ENCODE measurements around the gene DENND6B. TPM values are rescaled to one million over a fixed set of nuclear protein-coding genes. Genes with fewer than 3 reads are reported as not detected.

The DENND6B gene
- total and polyA plus RNA-seq, 2 experiments from 2014 or later, result 0.71 to 1.3 TPM

DNA sequence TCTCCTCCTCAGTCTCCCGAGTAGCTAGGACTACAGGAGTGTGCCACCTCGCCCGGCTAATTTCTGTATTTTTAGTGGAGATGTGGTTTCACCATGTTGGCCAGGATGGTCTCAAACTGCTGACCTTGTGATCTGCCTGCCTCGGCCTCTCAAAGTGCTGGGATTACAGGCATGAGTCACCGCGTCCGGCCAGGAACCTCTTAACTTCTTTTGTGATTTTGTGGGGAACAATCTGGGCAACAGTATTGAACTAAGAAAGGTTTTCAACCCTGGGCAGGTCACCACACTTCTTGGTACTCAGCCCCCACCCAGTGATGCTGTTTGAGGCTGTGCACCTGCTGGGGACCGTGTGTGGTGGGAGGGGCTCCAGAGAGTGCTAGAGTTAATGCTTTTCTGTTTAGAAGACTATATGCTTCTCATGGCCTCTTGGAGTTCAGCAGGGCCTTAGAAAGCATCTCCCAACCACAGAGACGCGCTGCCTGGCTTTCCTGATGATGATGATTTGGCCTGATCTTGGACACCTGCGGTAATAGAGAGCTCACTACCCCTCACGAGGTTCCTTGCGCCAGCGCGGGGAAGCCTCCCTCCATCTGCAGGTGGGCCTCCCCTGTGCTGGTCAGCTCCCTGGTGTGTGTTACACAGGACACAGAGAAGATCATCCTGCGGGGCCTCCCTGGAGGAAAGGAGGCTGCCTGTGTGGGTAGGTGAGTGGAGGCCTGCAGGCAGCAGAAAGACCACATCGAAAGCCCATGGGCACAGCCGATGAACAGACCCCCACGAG, 1.2 kb downstream of the DENND6B start:
- peak overlapping the region; percentile 61 for H3K4me3 ChIP-seq
- peak overlapping the region; percentile 87 for H3K4me3 Mint-ChIP-seq
- no peak overlapping the region for H3K27ac Mint-ChIP-seq
- TF ChIP-seq ZNF331 (CRISPR knock-in tag; IDR thresholded peaks at IDR 0.05; ENCODE audit: low read depth), result no peak
- TF ChIP-seq ETS1 (IDR thresholded peaks at IDR 0.05), result no peak
- no peak for TF ChIP-seq CREB1 (CRISPR knock-in tag; IDR thresholded peaks at IDR 0.05; ENCODE audit: low read depth)
- no peak for TF ChIP-seq REST (IDR thresholded peaks at IDR 0.05; ENCODE audit: unreplicated experiment)
- TF ChIP-seq, protein P1, sequence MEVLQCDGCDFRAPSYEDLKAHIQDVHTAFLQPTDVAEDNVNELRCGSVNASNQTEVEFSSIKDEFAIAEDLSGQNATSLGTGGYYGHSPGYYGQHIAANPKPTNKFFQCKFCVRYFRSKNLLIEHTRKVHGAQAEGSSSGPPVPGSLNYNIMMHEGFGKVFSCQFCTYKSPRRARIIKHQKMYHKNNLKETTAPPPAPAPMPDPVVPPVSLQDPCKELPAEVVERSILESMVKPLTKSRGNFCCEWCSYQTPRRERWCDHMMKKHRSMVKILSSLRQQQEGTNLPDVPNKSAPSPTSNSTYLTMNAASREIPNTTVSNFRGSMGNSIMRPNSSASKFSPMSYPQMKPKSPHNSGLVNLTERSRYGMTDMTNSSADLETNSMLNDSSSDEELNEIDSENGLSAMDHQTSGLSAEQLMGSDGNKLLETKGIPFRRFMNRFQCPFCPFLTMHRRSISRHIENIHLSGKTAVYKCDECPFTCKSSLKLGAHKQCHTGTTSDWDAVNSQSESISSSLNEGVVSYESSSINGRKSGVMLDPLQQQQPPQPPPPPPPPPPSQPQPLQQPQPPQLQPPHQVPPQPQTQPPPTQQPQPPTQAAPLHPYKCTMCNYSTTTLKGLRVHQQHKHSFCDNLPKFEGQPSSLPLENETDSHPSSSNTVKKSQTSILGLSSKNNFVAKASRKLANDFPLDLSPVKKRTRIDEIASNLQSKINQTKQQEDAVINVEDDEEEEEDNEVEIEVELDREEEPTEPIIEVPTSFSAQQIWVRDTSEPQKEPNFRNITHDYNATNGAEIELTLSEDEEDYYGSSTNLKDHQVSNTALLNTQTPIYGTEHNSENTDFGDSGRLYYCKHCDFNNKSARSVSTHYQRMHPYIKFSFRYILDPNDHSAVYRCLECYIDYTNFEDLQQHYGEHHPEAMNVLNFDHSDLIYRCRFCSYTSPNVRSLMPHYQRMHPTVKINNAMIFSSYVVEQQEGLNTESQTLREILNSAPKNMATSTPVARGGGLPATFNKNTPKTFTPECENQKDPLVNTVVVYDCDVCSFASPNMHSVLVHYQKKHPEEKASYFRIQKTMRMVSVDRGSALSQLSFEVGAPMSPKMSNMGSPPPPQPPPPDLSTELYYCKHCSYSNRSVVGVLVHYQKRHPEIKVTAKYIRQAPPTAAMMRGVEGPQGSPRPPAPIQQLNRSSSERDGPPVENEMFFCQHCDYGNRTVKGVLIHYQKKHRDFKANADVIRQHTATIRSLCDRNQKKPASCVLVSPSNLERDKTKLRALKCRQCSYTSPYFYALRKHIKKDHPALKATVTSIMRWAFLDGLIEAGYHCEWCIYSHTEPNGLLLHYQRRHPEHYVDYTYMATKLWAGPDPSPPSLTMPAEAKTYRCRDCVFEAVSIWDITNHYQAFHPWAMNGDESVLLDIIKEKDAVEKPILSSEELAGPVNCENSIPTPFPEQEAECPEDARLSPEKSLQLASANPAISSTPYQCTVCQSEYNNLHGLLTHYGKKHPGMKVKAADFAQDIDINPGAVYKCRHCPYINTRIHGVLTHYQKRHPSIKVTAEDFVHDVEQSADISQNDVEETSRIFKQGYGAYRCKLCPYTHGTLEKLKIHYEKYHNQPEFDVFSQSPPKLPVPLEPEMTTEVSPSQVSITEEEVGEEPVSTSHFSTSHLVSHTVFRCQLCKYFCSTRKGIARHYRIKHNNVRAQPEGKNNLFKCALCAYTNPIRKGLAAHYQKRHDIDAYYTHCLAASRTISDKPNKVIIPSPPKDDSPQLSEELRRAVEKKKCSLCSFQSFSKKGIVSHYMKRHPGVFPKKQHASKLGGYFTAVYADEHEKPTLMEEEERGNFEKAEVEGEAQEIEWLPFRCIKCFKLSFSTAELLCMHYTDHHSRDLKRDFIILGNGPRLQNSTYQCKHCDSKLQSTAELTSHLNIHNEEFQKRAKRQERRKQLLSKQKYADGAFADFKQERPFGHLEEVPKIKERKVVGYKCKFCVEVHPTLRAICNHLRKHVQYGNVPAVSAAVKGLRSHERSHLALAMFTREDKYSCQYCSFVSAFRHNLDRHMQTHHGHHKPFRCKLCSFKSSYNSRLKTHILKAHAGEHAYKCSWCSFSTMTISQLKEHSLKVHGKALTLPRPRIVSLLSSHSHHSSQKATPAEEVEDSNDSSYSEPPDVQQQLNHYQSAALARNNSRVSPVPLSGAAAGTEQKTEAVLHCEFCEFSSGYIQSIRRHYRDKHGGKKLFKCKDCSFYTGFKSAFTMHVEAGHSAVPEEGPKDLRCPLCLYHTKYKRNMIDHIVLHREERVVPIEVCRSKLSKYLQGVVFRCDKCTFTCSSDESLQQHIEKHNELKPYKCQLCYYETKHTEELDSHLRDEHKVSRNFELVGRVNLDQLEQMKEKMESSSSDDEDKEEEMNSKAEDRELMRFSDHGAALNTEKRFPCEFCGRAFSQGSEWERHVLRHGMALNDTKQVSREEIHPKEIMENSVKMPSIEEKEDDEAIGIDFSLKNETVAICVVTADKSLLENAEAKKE (CRISPR knock-in tag; IDR thresholded peaks at IDR 0.05), result no peak
- TF ChIP-seq CTCF (conservative IDR thresholded peaks at IDR 0.05; ENCODE audit: low read depth in 2 of 2), result no peak
- TF ChIP-seq ZNF114 (CRISPR knock-in tag; IDR thresholded peaks at IDR 0.05), result no peak
- no peak for TF ChIP-seq STAT1 (IDR thresholded peaks at IDR 0.05; ENCODE audit: unreplicated experiment)
- TF ChIP-seq JUNB (IDR thresholded peaks at IDR 0.05; ENCODE audit: unreplicated experiment), result no peak
- no peak for TF ChIP-seq EZH2 (IDR thresholded peaks at IDR 0.05; ENCODE audit: low read depth, unreplicated experiment)
- peak overlapping the region; percentile 89 for H3K4me2 ChIP-seq
- no peak for ATAC-seq
- peak overlapping the region; percentile 90; the same call in 1 of the 2 replicates for H2AFZ ChIP-seq
- peaks cover 19% of the 10 kb centered on the region for H3K27me3 ChIP-seq (ENCODE audit: insufficient read depth)
- no peaks in the 10 kb centered on the region; the same call in 1 of the 2 replicates for H3K4me1 ChIP-seq (ENCODE audit: insufficient read depth)
- peaks cover 6% of the 10 kb centered on the region; the same call in 2 of the 3 replicates for H3K4me1 Mint-ChIP-seq
- no peaks in the 10 kb centered on the region for H3F3A ChIP-seq (replicated peaks; ENCODE audit: low read depth)
- no peak overlapping the region for H3K27ac ChIP-seq (ENCODE audit: low read depth)
- no peaks in the 10 kb centered on the region for H4K20me1 ChIP-seq (replicated peaks; ENCODE audit: insufficient read depth)
- peaks cover 20% of the 10 kb centered on the region for H3K27me3 Mint-ChIP-seq (ENCODE audit: insufficient read depth, low read depth, poor library complexity)
- H3K9me2 ChIP-seq (ENCODE audit: insufficient read depth), result no peaks in the 10 kb centered on the region
- no peaks in the 10 kb centered on the region; the same call in 2 of the 3 replicates for H3K36me3 Mint-ChIP-seq (ENCODE audit: low read depth)
- H3K9me3 Mint-ChIP-seq, result 0 out of 3 replicates have a peak, but pooled peaks cover 3% of the 10 kb centered on the region
- no peak for DNase-seq (ENCODE audit: low spot score)
- H3K36me3 ChIP-seq (ENCODE audit: insufficient read depth), result no peaks in the 10 kb centered on the region
- H3K79me2 ChIP-seq (replicated peaks; ENCODE audit: insufficient read depth), result no peaks in the 10 kb centered on the region

All from GM23338 (cell line).